Measurements from ENCODE around the gene ADRB1.

Gene ADRB1

DNA sequence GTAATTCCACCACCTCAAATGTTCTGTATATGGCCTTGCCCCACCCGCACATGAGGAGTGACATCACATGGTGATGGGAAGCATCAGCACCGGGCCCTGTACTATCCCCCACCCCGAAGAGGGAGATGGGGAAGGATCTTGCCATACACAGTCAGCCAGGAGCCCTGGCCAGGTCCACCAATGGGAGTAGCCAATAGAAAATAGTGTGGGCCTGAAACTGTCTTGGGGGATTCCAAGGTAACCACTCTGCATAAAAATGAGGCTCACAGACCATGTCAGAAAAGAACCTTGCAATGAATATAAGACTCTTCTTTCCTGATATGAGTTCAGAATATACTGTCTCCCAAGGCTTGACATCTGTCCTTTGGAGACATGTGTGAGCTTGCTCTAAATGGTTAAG, 51.1 kb downstream of the ADRB1 start:
- DNase-seq (ENCODE audit: low read depth in 2 of 2) = no peak

- no peak for DNase-seq (ENCODE audit: low read depth in 2 of 2)
Observed at GRCh38 chr10:114095559-114096337, 52.1 kb downstream of the ADRB1 start.
